Measurements from ENCODE around the gene ACBD3.
A peak's percentile ranks its signal among the peaks of the same experiment; 100 is the strongest.

The ACBD3 gene

GRCh38 chr1:226125831-226126230 lies 60.7 kb downstream of the ACBD3 start:
- TF ChIP-seq GABPA (IDR thresholded peaks at IDR 0.05; ENCODE audit: low read depth) (no peak), SPI1 (IDR thresholded peaks at IDR 0.05; ENCODE audit: borderline replicate concordance, low read depth) (no peak), REST (IDR thresholded peaks at IDR 0.05; ENCODE audit: insufficient replicate concordance, low read depth) (no peak), POLR2AphosphoS5 (IDR thresholded peaks at IDR 0.05; ENCODE audit: low read depth) (no peak), CTCF (IDR thresholded peaks at IDR 0.05; ENCODE audit: insufficient read depth, low read length) (no peak)

GRCh38 chr1:226125097-226125630 lies 61.4 kb downstream of the ACBD3 start:
- no peak overlapping the region for H3K4me3 ChIP-seq (replicated peaks; ENCODE audit: insufficient read depth, low read length)
- peak; percentile 40 to 74 for DNase-seq (ENCODE audit: low read depth in 1 of 2, low spot score in 1 of 2)
- H3K27ac ChIP-seq (replicated peaks): no peak overlapping the region
- H3K27me3 ChIP-seq (ENCODE audit: insufficient read depth, poor library complexity, severe bottlenecking): no peaks in the 10 kb centered on the region
- no peak for TF ChIP-seq REST (IDR thresholded peaks at IDR 0.05; ENCODE audit: insufficient replicate concordance, low read depth)
- peak; percentile 91 for TF ChIP-seq CTCF (IDR thresholded peaks at IDR 0.05; ENCODE audit: insufficient read depth, low read length)
- TF ChIP-seq POLR2AphosphoS5 (IDR thresholded peaks at IDR 0.05; ENCODE audit: low read depth): no peak
- no peak for TF ChIP-seq GABPA (IDR thresholded peaks at IDR 0.05; ENCODE audit: low read depth)

More at GRCh38 chr1:226125831-226126230, 60.7 kb downstream of the ACBD3 start:
- Histone ChIP-seq H3K27me3 (ENCODE audit: insufficient read depth, poor library complexity, severe bottlenecking) (no peaks in the 10 kb centered on the region), H3K27ac (replicated peaks) (no peak overlapping the region), H3K4me3 (replicated peaks; ENCODE audit: insufficient read depth, low read length) (no peak overlapping the region)
- no peak for DNase-seq (ENCODE audit: low read depth in 1 of 2, low spot score in 1 of 2)

- Histone ChIP-seq H3K4me3 (replicated peaks; ENCODE audit: insufficient read depth, low read length) (no peak overlapping the region), H3K27ac (replicated peaks) (no peak overlapping the region), H3K27me3 (ENCODE audit: insufficient read depth, poor library complexity, severe bottlenecking) (no peaks in the 10 kb centered on the region)
- TF ChIP-seq CTCF (IDR thresholded peaks at IDR 0.05; ENCODE audit: insufficient read depth, low read length) (no peak), REST (IDR thresholded peaks at IDR 0.05; ENCODE audit: insufficient replicate concordance, low read depth) (no peak), SPI1 (IDR thresholded peaks at IDR 0.05; ENCODE audit: borderline replicate concordance, low read depth) (no peak), GABPA (IDR thresholded peaks at IDR 0.05; ENCODE audit: low read depth) (no peak), POLR2AphosphoS5 (IDR thresholded peaks at IDR 0.05; ENCODE audit: low read depth) (no peak)
- no peak for DNase-seq (ENCODE audit: low read depth in 1 of 2, low spot score in 1 of 2)
These were observed 62.7 kb downstream of the ACBD3 start for GRCh38 chr1:226123591-226124471.
